TTC549 (cell line): ENCODE results near the gene ZNF587.
"Not testable (repeated sequence)": the region's sequence is repeated elsewhere in the genome, so short reads cannot be mapped to it uniquely, and the experiment has no call there.

Source experiments
- FAIRE-seq: peaks from 2 replicates; lab custom pipeline; 2012; peaks lifted over from hg19 to GRCh38; lab: Jason Lieb, UNC

The ZNF587 gene

DNA sequence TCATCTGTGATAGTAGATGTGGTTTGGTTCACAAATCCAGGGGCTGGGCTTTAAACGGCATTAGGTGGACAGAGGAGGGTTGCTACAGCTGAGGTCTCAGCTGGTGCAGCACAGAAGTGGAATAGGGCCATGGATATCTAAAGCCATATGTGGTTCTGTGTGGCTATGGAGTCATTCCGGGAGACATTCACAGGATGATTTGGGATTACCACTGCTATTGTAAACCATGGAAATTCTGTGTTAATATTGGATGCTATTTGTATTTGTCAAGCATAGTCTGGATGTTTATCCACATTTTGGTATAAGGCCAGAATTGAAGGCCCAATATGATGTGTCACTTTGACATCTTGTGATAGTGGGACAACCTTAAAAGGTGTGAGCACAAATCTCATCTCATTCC, 26.5 kb upstream of the ZNF587 start:
- not testable (repeated sequence) for FAIRE-seq

- FAIRE-seq = not testable (repeated sequence)
These were observed 26.1 kb upstream of the ZNF587 start for GRCh38 chr19:57823608-57824007.

GRCh38 chr19:57825511-57825910, 24.1 kb upstream of the ZNF587 start:
- FAIRE-seq = no peak

- FAIRE-seq = no peak
These were observed 20.3 kb upstream of the ZNF587 start for GRCh38 chr19:57829316-57829715.

DNA sequence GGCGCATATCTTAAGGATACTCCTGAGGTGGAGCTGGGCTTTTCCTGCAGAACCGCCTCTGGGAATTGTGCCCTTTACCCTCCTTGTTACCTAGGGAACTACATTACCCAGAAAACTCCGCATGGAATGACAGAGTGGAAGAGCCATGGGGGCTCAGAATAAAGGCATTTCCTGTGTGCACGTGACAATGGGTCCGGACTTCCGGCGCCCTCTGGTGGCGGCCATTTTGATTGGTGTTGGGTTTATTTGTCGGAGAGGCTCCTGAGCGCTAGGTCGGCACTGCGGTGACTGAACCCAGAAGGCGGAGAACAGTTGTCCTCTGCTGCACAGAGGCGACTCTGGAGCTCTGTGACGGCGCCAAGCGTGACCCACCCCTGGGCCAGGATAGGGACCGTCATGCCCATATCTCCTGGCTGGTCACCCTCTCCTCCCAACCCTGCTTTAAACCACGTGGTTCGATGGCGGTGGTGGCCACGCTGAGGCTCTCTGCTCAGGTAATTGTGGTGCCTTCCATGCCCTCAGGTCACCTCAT, 19.5 kb upstream of the ZNF587 start, which contains the start of gene ZNF587B:
ZNF587B (plus strand) TSS at position 229 of the 532 bp plus-strand sequence; CDS start at position 459, 230 bp downstream.
- no peak for FAIRE-seq

GRCh38 chr19:57836991-57837390, 12.7 kb upstream of the ZNF587 start:
- FAIRE-seq = not testable (repeated sequence)

DNA sequence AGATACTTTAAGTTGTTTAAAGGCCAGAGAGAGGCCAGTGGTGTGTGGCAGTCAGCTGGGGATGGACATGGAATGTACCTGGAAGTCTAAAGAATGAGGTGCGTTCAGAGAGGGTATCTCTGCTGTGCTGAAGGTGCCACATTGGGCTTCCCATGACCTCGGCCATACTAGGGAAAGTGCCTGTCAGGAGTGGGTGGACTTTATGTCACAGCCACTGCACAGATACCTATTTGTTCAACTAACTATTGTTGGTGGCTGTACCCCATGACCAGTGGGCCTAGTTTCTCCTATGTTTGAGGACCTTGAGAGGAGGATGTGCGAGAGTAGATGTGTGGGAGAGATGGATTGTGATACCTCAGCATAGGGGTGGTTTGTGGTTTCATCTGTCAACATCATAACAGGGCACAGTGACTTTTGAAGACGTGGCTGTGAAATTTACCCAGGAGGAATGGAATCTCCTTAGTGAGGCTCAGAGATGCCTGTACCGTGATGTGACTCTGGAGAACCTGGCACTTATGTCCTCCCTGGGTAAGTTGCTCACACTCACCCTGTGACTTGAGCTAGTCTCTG, 11.0 kb upstream of the ZNF587 start:
- not testable (repeated sequence) for FAIRE-seq

DNA sequence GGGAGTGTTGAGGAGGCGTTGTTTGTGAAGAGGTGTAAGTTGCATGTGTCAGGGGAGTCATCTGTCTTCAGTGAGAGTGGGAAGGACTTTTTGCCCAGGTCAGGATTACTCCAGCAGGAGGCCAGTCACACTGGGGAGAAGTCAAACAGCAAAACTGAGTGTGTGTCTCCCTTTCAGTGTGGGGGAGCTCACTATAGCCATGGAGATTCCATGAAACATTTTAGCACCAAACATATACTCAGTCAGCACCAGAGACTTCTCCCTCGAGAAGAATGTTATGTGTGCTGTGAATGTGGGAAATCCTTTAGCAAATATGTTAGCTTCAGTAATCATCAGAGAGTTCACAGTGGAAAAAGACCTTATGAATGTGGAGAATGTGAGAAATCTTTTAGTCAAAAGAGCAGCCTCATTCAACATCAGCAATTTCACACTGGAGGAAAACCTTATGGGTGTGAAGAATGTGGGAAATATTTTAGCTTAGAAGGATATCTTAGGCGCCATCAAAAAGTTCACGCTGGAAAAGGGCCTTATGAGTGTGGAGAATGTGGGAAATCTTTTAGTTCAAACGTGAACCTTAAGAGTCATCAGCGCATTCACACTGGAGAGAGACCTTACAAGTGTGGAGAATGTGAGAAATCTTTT, 8.4 kb upstream of the ZNF587 start:
- no peak for FAIRE-seq

GRCh38 chr19:57847164-57847563, 2.5 kb upstream of the ZNF587 start:
- not testable (repeated sequence) for FAIRE-seq

DNA sequence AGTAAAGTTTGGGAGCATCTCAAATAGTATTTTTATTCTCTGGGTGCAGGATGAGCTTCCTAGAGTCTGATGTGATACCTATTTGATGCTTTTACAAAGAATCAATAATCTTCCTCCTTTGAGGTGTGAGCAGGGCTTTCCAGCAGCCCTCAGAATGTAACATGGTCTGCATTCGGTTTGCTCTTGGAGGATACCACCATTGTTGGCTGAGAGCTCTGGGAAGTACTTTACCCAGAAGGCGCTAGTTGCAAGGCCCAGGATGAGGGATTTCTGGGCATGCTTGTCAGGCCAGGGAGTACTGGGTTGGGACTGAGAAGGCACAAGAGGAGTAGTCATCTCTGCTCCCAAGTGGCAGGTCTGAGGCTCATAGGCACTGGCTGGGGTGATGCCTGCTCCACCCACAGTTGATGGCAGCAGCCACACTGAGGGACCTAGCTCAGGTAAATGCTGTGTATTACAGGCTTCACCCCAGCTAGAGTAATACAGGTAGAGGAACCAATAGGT, 445 bp upstream of the ZNF587 start:
- FAIRE-seq = not testable (repeated sequence)

DNA sequence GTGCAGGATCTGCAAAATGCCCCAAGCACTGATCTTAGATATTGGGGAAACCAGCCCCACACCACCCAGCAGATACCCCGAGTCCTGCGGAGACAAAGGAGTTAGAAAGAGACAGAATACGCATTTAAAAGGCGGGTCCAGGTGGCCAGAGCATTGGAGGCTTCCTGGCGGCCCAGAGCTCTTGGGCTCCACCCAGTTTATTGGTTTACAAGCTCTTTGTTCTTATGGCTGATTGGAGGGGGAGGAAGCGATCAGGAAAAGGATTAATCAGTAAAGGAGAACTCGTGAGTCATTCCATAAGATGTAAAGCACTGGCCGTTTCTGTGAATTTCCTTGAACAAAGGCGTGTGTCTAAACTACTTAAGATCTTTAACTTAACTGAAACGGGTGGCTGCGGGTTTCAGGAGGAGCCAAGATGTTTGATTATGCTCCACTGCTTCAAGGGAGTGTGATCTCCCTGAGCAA, 926 bp downstream of the ZNF587 start:
- no peak for FAIRE-seq

DNA sequence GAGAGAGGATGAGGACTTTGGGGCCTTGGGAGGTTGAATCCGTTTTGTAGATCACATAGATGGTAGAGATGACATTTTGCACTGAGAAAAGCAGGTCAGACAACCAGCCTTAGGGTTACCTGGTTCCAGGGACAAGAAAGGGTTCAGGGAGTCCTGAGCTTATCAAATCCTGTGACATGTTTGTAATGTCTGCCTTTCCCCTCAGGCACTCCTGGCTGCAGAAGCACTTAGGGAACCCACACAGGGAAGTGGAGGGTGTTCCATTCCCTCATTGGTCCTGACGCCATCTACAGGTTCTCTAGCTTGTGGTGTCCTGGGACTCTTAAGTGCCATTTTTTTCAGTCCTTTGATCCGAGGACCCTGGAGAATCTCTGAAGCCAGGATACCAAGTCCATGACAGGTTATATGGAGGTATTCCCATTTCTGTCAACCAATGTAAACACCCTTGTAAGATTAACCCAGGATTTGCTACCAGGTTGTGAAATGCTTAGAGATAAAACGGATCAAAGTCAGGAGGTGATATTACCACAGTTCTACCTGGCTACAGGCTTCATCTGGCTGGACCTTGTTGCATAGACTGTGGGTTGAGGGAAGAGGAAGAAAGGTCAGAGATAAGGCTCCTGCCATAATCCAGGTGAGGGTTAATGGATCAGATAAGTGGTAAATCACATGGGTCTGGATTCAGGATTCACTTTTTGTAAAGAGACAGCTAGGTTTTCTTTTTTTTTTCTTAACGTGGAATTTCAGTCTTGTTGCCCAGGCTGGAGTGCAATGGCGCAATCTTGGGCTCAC, 2.3 kb downstream of the ZNF587 start:
- not testable (repeated sequence) for FAIRE-seq

DNA sequence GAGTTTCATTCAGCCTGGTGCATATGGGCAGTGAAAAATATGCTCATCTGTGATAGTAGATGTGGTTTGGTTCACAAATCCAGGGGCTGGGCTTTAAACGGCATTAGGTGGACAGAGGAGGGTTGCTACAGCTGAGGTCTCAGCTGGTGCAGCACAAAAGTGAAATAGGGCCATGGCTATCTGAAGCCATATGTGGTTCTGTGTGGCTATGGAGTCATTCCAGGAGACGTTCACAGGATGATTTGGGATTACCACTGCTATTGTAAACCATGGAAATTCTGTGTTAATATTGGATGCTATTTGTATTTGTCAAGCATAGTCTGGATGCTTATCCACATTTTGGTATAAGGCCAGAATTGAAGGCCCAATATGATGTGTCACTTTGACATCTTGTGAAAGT, 4.5 kb downstream of the ZNF587 start:
- not testable (repeated sequence) for FAIRE-seq

DNA sequence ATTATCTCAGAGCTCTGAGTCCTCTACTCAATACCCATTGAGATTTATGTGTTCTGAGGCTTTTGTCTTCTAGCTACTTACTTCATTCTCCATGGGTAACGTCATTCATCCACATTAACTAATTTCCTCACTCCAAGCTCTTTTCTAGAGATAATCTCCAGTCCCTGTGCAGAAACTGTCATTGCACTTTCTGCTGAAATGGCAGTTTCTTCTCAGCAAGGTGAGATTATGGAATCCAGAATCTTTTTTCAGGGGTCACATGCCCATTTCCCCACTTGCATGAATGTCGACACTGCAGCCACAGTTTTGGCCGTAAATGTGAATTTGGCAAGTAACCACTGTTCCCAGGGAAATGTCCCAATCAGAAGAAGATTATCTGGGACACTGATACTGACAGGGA, 12.7 kb downstream of the ZNF587 start:
- FAIRE-seq = not testable (repeated sequence)

DNA sequence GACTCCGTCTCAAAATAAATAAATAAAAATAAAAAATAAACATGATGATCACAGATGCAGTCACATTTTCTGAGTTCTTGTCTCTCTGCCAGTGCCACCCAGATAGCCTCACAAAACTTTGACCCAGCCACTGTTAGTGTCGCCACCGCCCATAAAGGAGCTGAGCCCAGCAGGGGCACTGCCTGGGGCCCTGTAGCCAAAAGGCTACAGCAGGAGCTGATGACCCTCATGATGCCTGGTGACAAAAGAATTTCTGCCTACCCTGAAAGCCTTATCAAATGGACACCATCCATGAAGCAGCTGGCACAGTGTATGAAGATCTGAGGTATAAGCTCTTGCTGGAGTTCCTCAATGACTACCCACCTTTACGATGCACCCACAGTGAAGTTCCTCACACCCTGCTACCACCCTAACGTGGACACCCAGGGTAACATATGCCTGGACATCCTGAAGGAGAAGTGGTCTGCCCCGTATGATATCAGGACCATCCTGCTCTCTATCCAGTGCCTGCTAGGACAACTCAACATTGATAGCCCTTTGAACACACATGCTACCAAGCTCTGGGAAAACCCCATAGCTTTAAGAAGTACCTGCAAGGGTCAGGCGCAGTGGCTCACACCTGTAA, 18.3 kb downstream of the ZNF587 start:
- FAIRE-seq = no peak

- not testable (repeated sequence) for FAIRE-seq
These were observed 20.0 kb downstream of the ZNF587 start for GRCh38 chr19:57869655-57870054.

- no peak for FAIRE-seq
These were observed 20.6 kb downstream of the ZNF587 start for GRCh38 chr19:57870225-57870624.

- no peak for FAIRE-seq
These were observed 22.8 kb downstream of the ZNF587 start for GRCh38 chr19:57872450-57872849.

DNA sequence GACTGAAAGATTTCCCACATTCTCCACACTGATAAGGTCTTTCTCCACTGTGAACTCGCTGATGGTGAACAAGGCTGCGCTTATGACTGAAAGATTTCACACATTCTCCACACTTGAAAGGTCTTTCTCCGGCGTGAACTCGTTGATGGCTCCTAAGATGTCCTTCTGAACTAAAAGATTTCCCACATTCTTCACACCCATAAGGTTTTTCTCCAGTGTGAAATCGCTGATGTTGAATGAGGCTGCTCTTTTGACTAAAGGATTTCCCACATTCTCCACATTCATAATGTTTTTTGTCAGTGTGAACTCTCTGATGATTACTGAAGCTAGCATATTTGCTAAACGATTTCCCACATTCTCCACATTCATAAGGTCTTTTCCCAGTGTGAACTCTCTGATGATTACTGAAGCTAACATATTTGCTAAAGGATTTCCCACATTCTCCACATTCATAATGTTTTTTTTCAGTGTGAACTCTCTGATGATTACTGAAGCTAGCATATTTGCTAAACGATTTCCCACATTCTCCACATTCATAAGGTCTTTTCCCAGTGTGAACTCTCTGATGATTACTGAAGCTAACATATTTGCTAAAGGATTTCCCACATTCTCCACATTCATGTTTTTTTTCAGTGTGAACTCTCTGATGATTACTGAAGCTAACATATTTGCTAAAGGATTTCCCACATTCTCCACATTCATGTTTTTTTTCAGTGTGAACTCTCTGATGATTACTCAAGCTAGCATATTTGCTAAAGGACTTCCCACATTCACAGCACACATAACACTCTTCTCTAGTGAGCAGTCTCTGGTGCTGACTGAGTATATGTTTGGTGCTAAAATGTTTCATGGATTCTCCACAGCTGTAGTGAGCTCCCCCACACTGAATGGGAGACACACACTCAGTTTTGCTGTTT, 24.5 kb downstream of the ZNF587 start:
- FAIRE-seq = not testable (repeated sequence)

- no peak for FAIRE-seq
These were observed 36.4 kb downstream of the ZNF587 start for GRCh38 chr19:57886046-57886445.
